WTC11 (cell line): ENCODE results near the gene TEDC2. TPM values are rescaled to one million over a fixed set of nuclear protein-coding genes. Genes with fewer than 3 reads are reported as not detected.

ENCODE experiments used
- ATAC-seq: fragments of 200-7000 bp; cut with Tn5 transposase; 2 replicates; pipeline ENCODE4 v1.10.0; 2021; ENCODE audit warnings: mild to moderate bottlenecking, moderate library complexity
- CTCF ChIA-PET: fragments of 300-600 bp; sonication (Branson Sonifier 250); formaldehyde crosslinking; loops from one replicate; lab custom pipeline; 2021; ENCODE audit warnings: antibody characterized with exemption; lab: Charles Lee
- POLR2A ChIA-PET: fragments of 350-600 bp; sonication (Branson Sonifier 250); formaldehyde crosslinking; loops from one replicate; lab custom pipeline; 2021; ENCODE audit warnings: antibody characterized with exemption; lab: Charles Lee
- DNase-seq: peaks from one replicate; pipeline ENCODE4 v3.0.0; 2021; ENCODE audit warnings: low spot score
- H3K27ac Mint-ChIP-seq: 2 replicates; pipeline ENCODE4 v1.8.0; 2021; ENCODE audit warnings: mixed read lengths
- H3K27me3 Mint-ChIP-seq: 2 replicates; pipeline ENCODE4 v1.8.0; 2021; ENCODE audit warnings: low read depth, mild to moderate bottlenecking, moderate library complexity, mixed read lengths
- H3K36me3 Mint-ChIP-seq: 2 replicates; pipeline ENCODE4 v1.8.0; 2021; ENCODE audit warnings: mixed read lengths
- H3K4me1 Mint-ChIP-seq: 2 replicates; pipeline ENCODE4 v1.8.0; 2022; ENCODE audit warnings: mixed read lengths
- H3K4me3 Mint-ChIP-seq: 2 replicates; pipeline ENCODE4 v1.8.0; 2021; ENCODE audit warnings: mild to moderate bottlenecking, moderate library complexity, mixed read lengths
- H3K9me3 Mint-ChIP-seq: 2 replicates; pipeline ENCODE4 v1.8.0; 2021; ENCODE audit warnings: mixed read lengths
- ATF3 ChIP-seq: sonication (generic); formaldehyde crosslinking; conservative IDR thresholded peaks from 2 replicates; pipeline ENCODE4 v1.8.1; 2022; ENCODE audit warnings: mild to moderate bottlenecking, missing genetic modification reagents
- CBFB ChIP-seq: sonication (generic); formaldehyde crosslinking; IDR thresholded peaks from 2 replicates; pipeline ENCODE4 v1.8.1; 2022; ENCODE audit warnings: mild to moderate bottlenecking, low read depth, missing genetic modification reagents
- CREM ChIP-seq: sonication (generic); formaldehyde crosslinking; IDR thresholded peaks from 2 replicates; pipeline ENCODE4 v1.8.1; 2022; ENCODE audit warnings: mild to moderate bottlenecking, missing genetic modification reagents, moderate library complexity
- FOXK1 ChIP-seq: sonication (generic); formaldehyde crosslinking; IDR thresholded peaks from 2 replicates; pipeline ENCODE4 v1.8.0; 2022; ENCODE audit warnings: mild to moderate bottlenecking, moderate library complexity, missing genetic modification reagents
- IRF2 ChIP-seq: sonication (generic); formaldehyde crosslinking; IDR thresholded peaks from 2 replicates; pipeline ENCODE4 v1.8.0; 2022; ENCODE audit warnings: low read depth, missing genetic modification reagents, borderline replicate concordance
- JAZF1 ChIP-seq: fragments of 250-450 bp; sonication (Bioruptor Pico); IDR thresholded peaks from 2 replicates; pipeline ENCODE4 v1.9.0; 2021; ENCODE audit warnings: moderate library complexity, mild to moderate bottlenecking, inconsistent platforms
- KAT7 ChIP-seq: sonication (generic); formaldehyde crosslinking; IDR thresholded peaks from 2 replicates; pipeline ENCODE4 v1.8.1; 2023; ENCODE audit warnings: missing genetic modification reagents, mild to moderate bottlenecking, borderline replicate concordance
- MLX ChIP-seq: sonication (generic); formaldehyde crosslinking; IDR thresholded peaks from 2 replicates; pipeline ENCODE4 v1.8.1; 2023; ENCODE audit warnings: mild to moderate bottlenecking, missing genetic modification reagents, moderate library complexity
- NFYB ChIP-seq: sonication (generic); formaldehyde crosslinking; conservative IDR thresholded peaks from 2 replicates; pipeline ENCODE4 v1.8.0; 2022; ENCODE audit warnings: low read depth, missing genetic modification reagents
- USF2 ChIP-seq: sonication (generic); formaldehyde crosslinking; IDR thresholded peaks from 2 replicates; pipeline ENCODE4 v1.8.1; 2023; ENCODE audit warnings: mild to moderate bottlenecking, missing genetic modification reagents, moderate library complexity
- ZNF232 ChIP-seq: sonication (generic); formaldehyde crosslinking; IDR thresholded peaks from 2 replicates; pipeline ENCODE4 v1.8.0; 2022; ENCODE audit warnings: mild to moderate bottlenecking, missing genetic modification reagents
- ZNF317 ChIP-seq: sonication (generic); formaldehyde crosslinking; IDR thresholded peaks from 2 replicates; pipeline ENCODE4 v1.8.1; 2023; ENCODE audit warnings: low read depth, mild to moderate bottlenecking, moderate library complexity, missing genetic modification reagents, borderline replicate concordance
- ZSCAN18 ChIP-seq: fragments of 250-450 bp; sonication (Bioruptor Pico); IDR thresholded peaks from 2 replicates; pipeline ENCODE4 v2.1.2; 2022; ENCODE audit warnings: mild to moderate bottlenecking, moderate library complexity
- total RNA-seq: library from RNA; stranded (reverse); gene quantifications from 3 replicates; pipeline ENCODE4 v1.2.3, GENCODE V29; 2021
- TF ChIP-seq, protein P1 (sequence below): sonication (generic); formaldehyde crosslinking; IDR thresholded peaks from 2 replicates; pipeline ENCODE4 v1.8.1; 2023; ENCODE audit warnings: mild to moderate bottlenecking, missing genetic modification reagents
- TF ChIP-seq, protein P2 (sequence below): sonication (generic); formaldehyde crosslinking; IDR thresholded peaks from 2 replicates; pipeline ENCODE4 v1.8.0; 2022; ENCODE audit warnings: mild to moderate bottlenecking, missing genetic modification reagents
- TF ChIP-seq, protein P3 (sequence below): fragments of 250-450 bp; sonication (Bioruptor Pico); IDR thresholded peaks from 2 replicates; pipeline ENCODE4 v1.9.0; 2021; ENCODE audit warnings: mild to moderate bottlenecking
- TF ChIP-seq, protein P4 (sequence below): sonication (generic); formaldehyde crosslinking; IDR thresholded peaks from 2 replicates; pipeline ENCODE4 v1.8.0; 2022; ENCODE audit warnings: mild to moderate bottlenecking, missing genetic modification reagents
- TF ChIP-seq, protein P5 (sequence below): sonication (generic); formaldehyde crosslinking; IDR thresholded peaks from 2 replicates; pipeline ENCODE4 v1.8.1; 2022; ENCODE audit warnings: low read depth, missing genetic modification reagents, borderline replicate concordance
- TF ChIP-seq, protein P6 (sequence below): fragments of 250-450 bp; sonication (Bioruptor Pico); IDR thresholded peaks from 2 replicates; pipeline ENCODE4 v1.9.0; 2021; ENCODE audit warnings: moderate library complexity, mild to moderate bottlenecking, inconsistent platforms, borderline replicate concordance

The TEDC2 gene
- total RNA-seq, 1 experiment from 2014 or later, result 61.6 TPM

DNA sequence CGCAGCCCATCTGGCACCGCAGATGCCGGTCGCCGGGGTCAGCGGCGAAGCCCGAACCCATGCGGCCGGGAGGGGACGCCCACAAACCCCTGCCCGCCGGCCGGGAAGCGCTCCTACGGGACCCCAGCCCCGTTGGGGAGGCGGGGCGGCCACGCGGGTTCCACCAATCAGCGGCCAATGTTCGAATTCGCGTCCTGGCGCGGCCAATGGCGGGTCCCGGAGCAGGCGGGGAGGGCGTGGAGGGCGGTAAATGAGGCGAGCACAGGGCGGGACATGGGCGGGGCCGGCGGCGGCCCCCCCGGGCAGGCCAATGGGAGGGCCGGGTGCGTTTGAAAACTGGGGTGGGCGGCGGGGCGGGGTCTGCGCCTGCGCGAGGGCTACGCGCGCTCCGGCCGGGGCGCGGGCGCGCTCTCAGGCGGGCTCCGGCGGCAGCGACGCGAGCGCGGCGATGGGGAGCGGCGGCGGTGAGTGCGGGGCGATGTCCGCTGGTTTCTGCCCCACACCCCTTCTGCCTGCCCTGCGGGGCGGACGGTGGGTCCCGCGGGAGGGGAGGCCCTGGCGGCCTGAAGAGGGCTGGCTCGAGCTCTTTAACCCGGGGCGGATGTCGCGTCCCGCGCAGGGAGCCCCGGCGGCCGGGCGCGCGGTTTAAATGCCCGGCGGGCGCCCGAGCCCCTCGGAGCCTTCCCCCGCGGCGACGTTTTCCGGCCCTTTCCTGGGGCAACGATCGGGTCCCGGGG, 30.7 kb upstream of the TEDC2 start, which contains the start of gene CCNF (continued):
- TF ChIP-seq, protein P1, sequence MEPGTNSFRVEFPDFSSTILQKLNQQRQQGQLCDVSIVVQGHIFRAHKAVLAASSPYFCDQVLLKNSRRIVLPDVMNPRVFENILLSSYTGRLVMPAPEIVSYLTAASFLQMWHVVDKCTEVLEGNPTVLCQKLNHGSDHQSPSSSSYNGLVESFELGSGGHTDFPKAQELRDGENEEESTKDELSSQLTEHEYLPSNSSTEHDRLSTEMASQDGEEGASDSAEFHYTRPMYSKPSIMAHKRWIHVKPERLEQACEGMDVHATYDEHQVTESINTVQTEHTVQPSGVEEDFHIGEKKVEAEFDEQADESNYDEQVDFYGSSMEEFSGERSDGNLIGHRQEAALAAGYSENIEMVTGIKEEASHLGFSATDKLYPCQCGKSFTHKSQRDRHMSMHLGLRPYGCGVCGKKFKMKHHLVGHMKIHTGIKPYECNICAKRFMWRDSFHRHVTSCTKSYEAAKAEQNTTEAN (CRISPR knock-in tag), result no peak
- TF ChIP-seq JAZF1 (CRISPR knock-in tag), result no peak
- TF ChIP-seq, protein P2, sequence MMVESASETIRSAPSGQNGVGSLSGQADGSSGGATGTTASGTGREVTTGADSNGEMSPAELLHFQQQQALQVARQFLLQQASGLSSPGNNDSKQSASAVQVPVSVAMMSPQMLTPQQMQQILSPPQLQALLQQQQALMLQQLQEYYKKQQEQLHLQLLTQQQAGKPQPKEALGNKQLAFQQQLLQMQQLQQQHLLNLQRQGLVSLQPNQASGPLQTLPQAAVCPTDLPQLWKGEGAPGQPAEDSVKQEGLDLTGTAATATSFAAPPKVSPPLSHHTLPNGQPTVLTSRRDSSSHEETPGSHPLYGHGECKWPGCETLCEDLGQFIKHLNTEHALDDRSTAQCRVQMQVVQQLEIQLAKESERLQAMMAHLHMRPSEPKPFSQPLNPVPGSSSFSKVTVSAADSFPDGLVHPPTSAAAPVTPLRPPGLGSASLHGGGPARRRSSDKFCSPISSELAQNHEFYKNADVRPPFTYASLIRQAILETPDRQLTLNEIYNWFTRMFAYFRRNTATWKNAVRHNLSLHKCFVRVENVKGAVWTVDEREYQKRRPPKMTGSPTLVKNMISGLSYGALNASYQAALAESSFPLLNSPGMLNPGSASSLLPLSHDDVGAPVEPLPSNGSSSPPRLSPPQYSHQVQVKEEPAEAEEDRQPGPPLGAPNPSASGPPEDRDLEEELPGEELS (CRISPR knock-in tag), result no peak
- no peak for TF ChIP-seq CBFB
- TF ChIP-seq MLX (CRISPR knock-in tag), result no peak
- TF ChIP-seq, protein P3, sequence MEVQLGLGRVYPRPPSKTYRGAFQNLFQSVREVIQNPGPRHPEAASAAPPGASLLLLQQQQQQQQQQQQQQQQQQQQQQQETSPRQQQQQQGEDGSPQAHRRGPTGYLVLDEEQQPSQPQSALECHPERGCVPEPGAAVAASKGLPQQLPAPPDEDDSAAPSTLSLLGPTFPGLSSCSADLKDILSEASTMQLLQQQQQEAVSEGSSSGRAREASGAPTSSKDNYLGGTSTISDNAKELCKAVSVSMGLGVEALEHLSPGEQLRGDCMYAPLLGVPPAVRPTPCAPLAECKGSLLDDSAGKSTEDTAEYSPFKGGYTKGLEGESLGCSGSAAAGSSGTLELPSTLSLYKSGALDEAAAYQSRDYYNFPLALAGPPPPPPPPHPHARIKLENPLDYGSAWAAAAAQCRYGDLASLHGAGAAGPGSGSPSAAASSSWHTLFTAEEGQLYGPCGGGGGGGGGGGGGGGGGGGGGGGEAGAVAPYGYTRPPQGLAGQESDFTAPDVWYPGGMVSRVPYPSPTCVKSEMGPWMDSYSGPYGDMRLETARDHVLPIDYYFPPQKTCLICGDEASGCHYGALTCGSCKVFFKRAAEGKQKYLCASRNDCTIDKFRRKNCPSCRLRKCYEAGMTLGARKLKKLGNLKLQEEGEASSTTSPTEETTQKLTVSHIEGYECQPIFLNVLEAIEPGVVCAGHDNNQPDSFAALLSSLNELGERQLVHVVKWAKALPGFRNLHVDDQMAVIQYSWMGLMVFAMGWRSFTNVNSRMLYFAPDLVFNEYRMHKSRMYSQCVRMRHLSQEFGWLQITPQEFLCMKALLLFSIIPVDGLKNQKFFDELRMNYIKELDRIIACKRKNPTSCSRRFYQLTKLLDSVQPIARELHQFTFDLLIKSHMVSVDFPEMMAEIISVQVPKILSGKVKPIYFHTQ, result no peak
- TF ChIP-seq NFYB, result peak; percentile 90
- TF ChIP-seq ATF3 (CRISPR knock-in tag), result 0 out of 2 replicates have a peak, but pooled peaks have one; percentile 63
- 0 out of 2 replicates have a peak, but pooled peaks have one; percentile 74 for TF ChIP-seq CREM (CRISPR knock-in tag)
- peak; percentile 89 for TF ChIP-seq FOXK1 (CRISPR knock-in tag)
- TF ChIP-seq, protein P4, sequence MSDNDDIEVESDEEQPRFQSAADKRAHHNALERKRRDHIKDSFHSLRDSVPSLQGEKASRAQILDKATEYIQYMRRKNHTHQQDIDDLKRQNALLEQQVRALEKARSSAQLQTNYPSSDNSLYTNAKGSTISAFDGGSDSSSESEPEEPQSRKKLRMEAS (CRISPR knock-in tag), result peak; percentile 99
- TF ChIP-seq, protein P5, sequence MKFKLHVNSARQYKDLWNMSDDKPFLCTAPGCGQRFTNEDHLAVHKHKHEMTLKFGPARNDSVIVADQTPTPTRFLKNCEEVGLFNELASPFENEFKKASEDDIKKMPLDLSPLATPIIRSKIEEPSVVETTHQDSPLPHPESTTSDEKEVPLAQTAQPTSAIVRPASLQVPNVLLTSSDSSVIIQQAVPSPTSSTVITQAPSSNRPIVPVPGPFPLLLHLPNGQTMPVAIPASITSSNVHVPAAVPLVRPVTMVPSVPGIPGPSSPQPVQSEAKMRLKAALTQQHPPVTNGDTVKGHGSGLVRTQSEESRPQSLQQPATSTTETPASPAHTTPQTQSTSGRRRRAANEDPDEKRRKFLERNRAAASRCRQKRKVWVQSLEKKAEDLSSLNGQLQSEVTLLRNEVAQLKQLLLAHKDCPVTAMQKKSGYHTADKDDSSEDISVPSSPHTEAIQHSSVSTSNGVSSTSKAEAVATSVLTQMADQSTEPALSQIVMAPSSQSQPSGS (CRISPR knock-in tag), result 0 out of 2 replicates have a peak, but pooled peaks have one; percentile 70

- ChIA-PET POLR2A (interaction anchor here (0.6 to 1.3 kb wide), 3 partner anchors 10 to 580 kb away, joined by 3 to 5 read pairs (median 3); partner anchors contain the start of gene TEDC2), CTCF (interaction anchor here (1.0 to 3.7 kb wide), 7 partner anchors 22 to 235 kb away, joined by 3 to 32 read pairs (median 5); partner anchors contain the start of genes ABCA3 and TEDC2)
- no peak for ATAC-seq
- peak overlapping the region; percentile 99 for H3K4me3 Mint-ChIP-seq
- H3K36me3 Mint-ChIP-seq, result peaks cover 36% of the 10 kb centered on the region
- H3K27me3 Mint-ChIP-seq, result peaks cover 11% of the 10 kb centered on the region
- H3K27ac Mint-ChIP-seq, result peak overlapping the region; percentile 40; the same call in 1 of the 2 replicates
- DNase-seq, result no peak
- no peaks in the 10 kb centered on the region for H3K9me3 Mint-ChIP-seq
- peaks cover 23% of the 10 kb centered on the region for H3K4me1 Mint-ChIP-seq
- no peak for TF ChIP-seq KAT7
- no peak for TF ChIP-seq USF2 (CRISPR knock-in tag)
- TF ChIP-seq ZNF232 (CRISPR knock-in tag), result no peak
- no peak for TF ChIP-seq IRF2 (CRISPR knock-in tag)
- TF ChIP-seq, protein P4 (CRISPR knock-in tag), result no peak
- TF ChIP-seq, protein P6, sequence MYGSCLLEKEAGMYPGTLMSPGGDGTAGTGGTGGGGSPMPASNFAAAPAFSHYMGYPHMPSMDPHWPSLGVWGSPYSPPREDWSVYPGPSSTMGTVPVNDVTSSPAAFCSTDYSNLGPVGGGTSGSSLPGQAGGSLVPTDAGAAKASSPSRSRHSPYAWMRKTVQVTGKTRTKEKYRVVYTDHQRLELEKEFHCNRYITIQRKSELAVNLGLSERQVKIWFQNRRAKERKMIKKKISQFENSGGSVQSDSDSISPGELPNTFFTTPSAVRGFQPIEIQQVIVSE (CRISPR knock-in tag), result no peak
- no peak for TF ChIP-seq ZSCAN18 (CRISPR knock-in tag)
- TF ChIP-seq ZNF317 (CRISPR knock-in tag), result no peak
These were observed 29.9 kb upstream of the TEDC2 start for GRCh38 chr16:2429771-2430663.
